GM21526 (cell line): ENCODE data around the gene BORA.
"Not testable (repeated sequence)": the region's sequence is repeated elsewhere in the genome, so short reads cannot be mapped to it uniquely, and the experiment has no call there.

ENCODE experiments used
- ATAC-seq: cut with Tn5 transposase; IDR thresholded peaks from one replicate; pipeline ENCODE4 v1.9.1; 2021; ENCODE audit warnings: moderate library complexity; ENCODE audit not compliant: unreplicated experiment, low FRiP score

Gene BORA

DNA sequence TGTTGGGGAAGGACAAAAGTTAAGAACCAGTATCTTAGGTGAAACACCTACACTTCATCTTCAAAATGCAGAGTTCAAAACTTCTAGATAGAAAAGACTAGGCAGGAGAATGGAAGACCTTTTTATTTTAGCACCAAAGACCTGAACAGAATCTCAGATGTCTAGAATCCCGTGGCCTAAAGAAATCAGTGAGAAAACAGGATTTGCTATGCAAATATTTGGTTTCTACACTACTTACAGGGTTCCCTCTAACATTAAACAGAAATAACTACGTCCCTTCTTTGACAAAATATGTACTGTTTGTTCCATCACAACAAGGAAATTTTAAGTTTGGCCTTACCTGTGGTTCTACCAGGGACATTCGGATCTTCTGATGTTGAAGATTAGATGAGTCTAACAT, 32.5 kb downstream of the BORA start:
- ATAC-seq: no peak

- no peak for ATAC-seq
Observed at GRCh38 chr13:72763411-72763810, 35.7 kb downstream of the BORA start.

GRCh38 chr13:72774019-72774418, 46.3 kb downstream of the BORA start:
- no peak for ATAC-seq

DNA sequence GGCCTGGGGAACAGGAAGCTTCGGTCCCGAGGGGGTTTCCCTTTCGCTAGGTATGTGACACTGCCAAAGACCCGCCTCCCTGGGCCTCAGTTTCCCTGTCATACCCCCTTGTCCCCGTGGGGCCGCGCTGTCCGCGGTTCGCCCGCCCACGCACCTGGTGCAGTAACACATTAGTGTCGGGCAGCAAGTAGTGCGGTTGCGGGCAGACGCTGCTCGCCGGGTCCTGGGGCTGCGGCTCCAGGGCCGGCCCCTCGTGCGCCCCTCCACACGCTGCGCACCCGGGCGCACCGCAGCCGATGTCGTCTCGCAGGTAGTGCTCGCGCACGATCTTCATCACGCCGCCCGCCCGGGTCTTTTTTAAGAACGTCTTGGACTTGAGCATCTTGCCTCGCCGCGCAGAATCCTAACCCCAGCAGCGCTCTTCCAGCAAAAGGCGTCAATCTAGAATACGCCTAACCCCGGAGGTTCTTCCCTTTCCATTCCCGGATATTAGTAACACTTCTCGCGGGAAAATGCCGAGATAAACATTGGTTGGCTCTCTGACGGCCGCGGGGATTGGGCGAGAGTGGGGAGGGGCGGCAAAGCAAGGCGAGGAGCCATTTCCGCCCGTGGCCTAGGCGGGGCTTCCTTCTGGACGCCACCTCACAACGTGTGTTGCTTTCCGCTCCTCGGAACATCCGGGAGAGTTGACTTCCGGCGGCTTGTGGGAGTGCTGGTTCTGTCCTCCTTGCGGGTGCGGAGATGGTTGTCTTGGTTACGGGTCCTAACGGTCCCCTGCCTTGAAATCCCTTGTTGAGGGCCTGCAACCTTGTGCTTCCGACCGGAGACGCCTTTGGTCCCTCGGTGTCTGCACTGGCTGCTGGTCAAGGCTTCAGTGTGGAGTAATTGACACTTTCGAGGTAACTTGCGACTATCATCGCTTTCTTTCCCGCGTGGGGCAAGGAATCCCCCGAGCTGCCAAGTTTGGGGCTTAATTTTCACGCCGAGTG, 54.0 kb downstream of the BORA start, which contains the start of the genes DIS3 and PIBF1:
TSS of gene DIS3 (minus strand) at position 450 of the 989 bp plus-strand sequence. CDS start at position 382, 68 bp downstream.
TSS of gene PIBF1 (plus strand) at position 683 of the 989 bp plus-strand sequence. CDS start 1,337 bp downstream, outside the sequence.
- peak; percentile 97 for ATAC-seq

- no peak for ATAC-seq
Observed at GRCh38 chr13:72782717-72783116, 55.0 kb downstream of the BORA start.

DNA sequence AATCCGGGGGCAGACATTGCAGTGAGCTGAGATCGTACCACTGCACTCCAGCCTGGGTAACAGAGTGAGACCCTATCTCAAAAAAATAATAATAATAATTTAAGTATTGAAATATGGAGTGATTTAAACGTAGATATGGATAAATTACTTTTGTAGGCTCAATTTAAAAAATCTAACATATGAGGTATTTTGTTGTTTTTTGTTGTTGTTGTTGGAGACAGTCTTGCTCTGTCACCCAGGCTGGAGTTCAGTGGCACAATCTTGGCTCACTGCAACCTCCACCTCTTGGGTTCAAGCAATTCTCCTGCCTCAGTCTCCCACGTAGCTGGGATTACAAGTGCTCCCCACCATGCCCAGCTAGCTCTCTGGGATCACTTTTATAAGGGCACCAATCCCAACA, 57.0 kb downstream of the BORA start:
- not testable (repeated sequence) for ATAC-seq

- ATAC-seq: no peak
Observed at GRCh38 chr13:72788831-72789230, 61.1 kb downstream of the BORA start.

GRCh38 chr13:72792640-72793039, 64.9 kb downstream of the BORA start:
- no peak for ATAC-seq

DNA sequence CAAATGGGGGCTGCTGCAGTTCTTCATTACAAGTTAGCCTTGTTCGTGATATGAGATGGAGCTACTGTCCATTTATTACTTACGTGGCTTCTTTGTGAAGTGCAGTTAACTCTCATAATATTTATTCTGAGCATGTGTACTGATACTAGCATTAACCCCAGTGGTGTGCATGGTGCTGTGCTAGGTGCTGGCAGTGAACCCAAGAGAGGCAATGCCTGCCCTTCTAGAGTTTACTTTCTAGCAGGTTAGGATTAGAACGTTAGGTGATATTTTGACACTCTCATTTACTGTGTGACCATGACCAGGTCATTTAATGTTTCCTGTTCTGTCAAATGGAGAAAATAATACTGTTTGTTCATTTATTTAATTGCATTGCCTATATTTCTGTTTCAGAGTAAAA, 71.1 kb downstream of the BORA start:
- no peak for ATAC-seq

DNA sequence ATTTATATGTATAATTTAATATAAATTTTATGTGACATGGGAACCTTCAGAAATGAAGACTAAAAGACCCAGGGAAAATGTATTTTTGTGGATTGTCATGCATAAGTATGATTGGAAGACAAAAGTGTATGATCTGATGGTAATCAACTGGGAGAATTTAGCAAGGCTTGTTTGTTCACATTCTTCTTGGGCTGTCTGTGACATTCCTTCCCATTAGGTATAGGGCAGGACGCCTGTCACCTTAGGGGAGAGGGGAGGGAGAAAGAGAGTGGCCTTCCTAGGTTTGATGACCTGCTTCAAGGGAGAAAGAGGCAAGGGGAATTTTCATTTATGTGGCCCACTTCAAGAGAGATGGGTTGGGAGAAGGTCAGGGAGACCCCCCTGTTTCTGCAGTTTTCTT, 76.6 kb downstream of the BORA start:
- no peak for ATAC-seq
